Nucleus accumbens (tissue), 56 donors: Measurements from ENCODE around the gene CDH23.

Experiments used
- DNase-seq, 56 donors: peaks; one replicate each; lab custom pipeline; 2025; lab: John Stamatoyannopoulos, UW

Gene CDH23

GRCh38 chr10:71608819-71609768, 212.4 kb downstream of the CDH23 start:
- DNase-seq = peak in 52 of 56 donors; percentile 18 to 92 (median 68)

- DNase-seq = no peak
Observed at GRCh38 chr10:71610651-71611050, 213.9 kb downstream of the CDH23 start.

GRCh38 chr10:71611131-71611530, 214.4 kb downstream of the CDH23 start:
- peak in 37 of 56 donors; percentile 13 to 70 (median 33) for DNase-seq

- peak in 12 of 56 donors; percentile 13 to 55 (median 32) for DNase-seq
Observed at GRCh38 chr10:71611709-71612422, 215.1 kb downstream of the CDH23 start.

GRCh38 chr10:71613261-71613777, 216.6 kb downstream of the CDH23 start:
- no peak for DNase-seq

GRCh38 chr10:71613877-71614276, 217.2 kb downstream of the CDH23 start:
- no peak for DNase-seq

GRCh38 chr10:71614946-71615345, 218.2 kb downstream of the CDH23 start:
- DNase-seq = no peak

- DNase-seq = no peak
Observed at GRCh38 chr10:71615538-71616329, 219.0 kb downstream of the CDH23 start.

- no peak for DNase-seq
Observed at GRCh38 chr10:71616817-71617654, 220.3 kb downstream of the CDH23 start.

- no peak for DNase-seq
Observed at GRCh38 chr10:71618176-71618575, 221.5 kb downstream of the CDH23 start.

- DNase-seq = no peak
Observed at GRCh38 chr10:71618598-71618997, 221.9 kb downstream of the CDH23 start.

- DNase-seq = peak in 1 of 56 donors; percentile 10
Observed at GRCh38 chr10:71620642-71621041, 223.9 kb downstream of the CDH23 start.

GRCh38 chr10:71621231-71622153, 224.8 kb downstream of the CDH23 start:
- peak in 37 of 56 donors; percentile 10 to 79 (median 36) for DNase-seq

- peak in 20 of 56 donors; percentile 12 to 56 (median 26) for DNase-seq
Observed at GRCh38 chr10:71622154-71622526, 225.4 kb downstream of the CDH23 start.

GRCh38 chr10:71622616-71623015, 225.9 kb downstream of the CDH23 start:
- no peak for DNase-seq

GRCh38 chr10:71623098-71623985, 226.6 kb downstream of the CDH23 start:
- DNase-seq = peak in 27 of 56 donors; percentile 6 to 49 (median 20)

GRCh38 chr10:71623986-71624291, 227.2 kb downstream of the CDH23 start:
- no peak for DNase-seq
